PC-3 (cell line): Measurements from ENCODE around the gene TREX2.

Experiments
- EZH2 ChIP-seq: fragments of 300-600 bp; sonication (generic); IDR thresholded peaks from one replicate; pipeline ENCODE4 v1.6.1; 2017; ENCODE audit warnings: antibody characterized with exemption, mild to moderate bottlenecking, low read length; ENCODE audit not compliant: unreplicated experiment
- EZH2phosphoT487 ChIP-seq: fragments of 300-600 bp; sonication (generic); IDR thresholded peaks from 2 replicates; pipeline ENCODE4 v1.6.1; 2018; ENCODE audit warnings: mild to moderate bottlenecking, antibody characterized with exemption, low read length, borderline replicate concordance
- TF ChIP-seq, protein P1 (sequence below): fragments of 300-600 bp; sonication (generic); conservative IDR thresholded peaks from 2 replicates; pipeline ENCODE4 v1.5.1; 2017; ENCODE audit warnings: antibody characterized with exemption, low read depth, mild to moderate bottlenecking, low read length

DNA sequence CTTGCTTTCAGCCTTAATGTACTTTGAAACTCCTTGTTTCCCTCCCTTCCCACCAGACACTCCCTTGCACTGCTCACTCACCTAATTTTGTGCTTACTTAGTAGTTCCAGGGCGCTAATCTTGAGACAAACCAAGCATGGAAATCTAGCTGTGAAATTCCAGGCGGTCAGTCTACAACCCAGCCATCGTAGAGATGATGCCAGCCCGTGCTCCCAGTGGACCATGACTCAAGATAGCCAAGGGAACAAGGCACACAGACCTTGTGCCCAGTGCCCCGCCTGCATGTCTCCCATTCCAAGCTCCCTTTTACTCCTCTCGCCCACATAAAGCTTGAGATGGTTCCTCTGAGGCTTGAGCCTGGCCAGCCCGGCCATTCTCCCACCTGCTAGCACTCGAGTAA is 11.1 kb downstream of the TREX2 start:
- TF ChIP-seq, protein P1, sequence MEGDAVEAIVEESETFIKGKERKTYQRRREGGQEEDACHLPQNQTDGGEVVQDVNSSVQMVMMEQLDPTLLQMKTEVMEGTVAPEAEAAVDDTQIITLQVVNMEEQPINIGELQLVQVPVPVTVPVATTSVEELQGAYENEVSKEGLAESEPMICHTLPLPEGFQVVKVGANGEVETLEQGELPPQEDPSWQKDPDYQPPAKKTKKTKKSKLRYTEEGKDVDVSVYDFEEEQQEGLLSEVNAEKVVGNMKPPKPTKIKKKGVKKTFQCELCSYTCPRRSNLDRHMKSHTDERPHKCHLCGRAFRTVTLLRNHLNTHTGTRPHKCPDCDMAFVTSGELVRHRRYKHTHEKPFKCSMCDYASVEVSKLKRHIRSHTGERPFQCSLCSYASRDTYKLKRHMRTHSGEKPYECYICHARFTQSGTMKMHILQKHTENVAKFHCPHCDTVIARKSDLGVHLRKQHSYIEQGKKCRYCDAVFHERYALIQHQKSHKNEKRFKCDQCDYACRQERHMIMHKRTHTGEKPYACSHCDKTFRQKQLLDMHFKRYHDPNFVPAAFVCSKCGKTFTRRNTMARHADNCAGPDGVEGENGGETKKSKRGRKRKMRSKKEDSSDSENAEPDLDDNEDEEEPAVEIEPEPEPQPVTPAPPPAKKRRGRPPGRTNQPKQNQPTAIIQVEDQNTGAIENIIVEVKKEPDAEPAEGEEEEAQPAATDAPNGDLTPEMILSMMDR: no peak
- TF ChIP-seq EZH2: no peak
- no peak for TF ChIP-seq EZH2phosphoT487
